Measurements from ENCODE around the gene ABHD17C. TPM values are rescaled to one million over a fixed set of nuclear protein-coding genes. Genes with fewer than 3 reads are reported as not detected.

The ABHD17C gene
- total and polyA plus RNA-seq, 2 experiments from 2014 or later = 21.9 to 32.4 TPM

GRCh38 chr15:80766275-80766674 is 71.2 kb downstream of the ABHD17C start:
- TF ChIP-seq EZH2 (IDR thresholded peaks at IDR 0.05; ENCODE audit: borderline replicate concordance) (no peak), EZH2phosphoT487 (IDR thresholded peaks at IDR 0.05; ENCODE audit: low read depth, severe bottlenecking, unreplicated experiment) (no peak)
- TF ChIP-seq, protein P1, sequence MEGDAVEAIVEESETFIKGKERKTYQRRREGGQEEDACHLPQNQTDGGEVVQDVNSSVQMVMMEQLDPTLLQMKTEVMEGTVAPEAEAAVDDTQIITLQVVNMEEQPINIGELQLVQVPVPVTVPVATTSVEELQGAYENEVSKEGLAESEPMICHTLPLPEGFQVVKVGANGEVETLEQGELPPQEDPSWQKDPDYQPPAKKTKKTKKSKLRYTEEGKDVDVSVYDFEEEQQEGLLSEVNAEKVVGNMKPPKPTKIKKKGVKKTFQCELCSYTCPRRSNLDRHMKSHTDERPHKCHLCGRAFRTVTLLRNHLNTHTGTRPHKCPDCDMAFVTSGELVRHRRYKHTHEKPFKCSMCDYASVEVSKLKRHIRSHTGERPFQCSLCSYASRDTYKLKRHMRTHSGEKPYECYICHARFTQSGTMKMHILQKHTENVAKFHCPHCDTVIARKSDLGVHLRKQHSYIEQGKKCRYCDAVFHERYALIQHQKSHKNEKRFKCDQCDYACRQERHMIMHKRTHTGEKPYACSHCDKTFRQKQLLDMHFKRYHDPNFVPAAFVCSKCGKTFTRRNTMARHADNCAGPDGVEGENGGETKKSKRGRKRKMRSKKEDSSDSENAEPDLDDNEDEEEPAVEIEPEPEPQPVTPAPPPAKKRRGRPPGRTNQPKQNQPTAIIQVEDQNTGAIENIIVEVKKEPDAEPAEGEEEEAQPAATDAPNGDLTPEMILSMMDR (IDR thresholded peaks at IDR 0.05; ENCODE audit: poor library complexity) = no peak
- Histone ChIP-seq H3K27me3 (no peaks in the 10 kb centered on the region), H3K4me3 (no peak overlapping the region), H3K9me2 (replicated peaks; ENCODE audit: insufficient read depth) (no peaks in the 10 kb centered on the region), H3K36me3 (replicated peaks; ENCODE audit: insufficient read depth, low read depth) (no peaks in the 10 kb centered on the region), H3K9me3 (ENCODE audit: low read depth) (no peaks in the 10 kb centered on the region), H3K79me2 (no peaks in the 10 kb centered on the region), H3K4me1 (ENCODE audit: insufficient read depth) (no peaks in the 10 kb centered on the region), H4K20me1 (ENCODE audit: insufficient read depth, poor library complexity, severe bottlenecking) (no peaks in the 10 kb centered on the region), H3K27ac (no peak overlapping the region), H2AFZ (no peak overlapping the region), H3K4me2 (no peak overlapping the region)
- no peak for DNase-seq (ENCODE audit: low spot score)
- WGBS (ENCODE audit: low lambda C conversion rate, missing lambda C conversion rate) = 89% methylated on average over 3 of the region's 3 CpGs

DNA sequence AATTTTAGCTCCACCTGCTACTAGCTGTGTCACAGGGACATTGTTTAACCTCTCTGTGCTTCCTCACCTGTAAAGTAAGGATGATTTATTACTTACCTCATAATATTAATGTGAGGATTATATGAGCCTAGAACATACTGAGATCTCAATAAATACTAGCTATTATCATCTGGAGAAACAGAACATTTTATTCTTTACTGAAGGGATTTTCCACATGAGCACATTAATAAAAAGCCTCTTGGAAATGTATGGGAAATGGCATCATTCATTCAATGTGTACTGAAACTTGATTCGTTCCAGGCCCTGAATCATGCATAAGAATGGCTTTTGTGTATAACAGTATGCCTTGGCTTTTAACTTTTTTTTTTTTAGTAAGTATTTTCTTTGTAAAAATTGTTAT is 73.0 kb downstream of the ABHD17C start:
- no peak for DNase-seq (ENCODE audit: low spot score)
- H3K4me1 ChIP-seq (ENCODE audit: insufficient read depth) = no peaks in the 10 kb centered on the region
- H4K20me1 ChIP-seq (ENCODE audit: insufficient read depth, poor library complexity, severe bottlenecking) = no peaks in the 10 kb centered on the region
- H3K79me2 ChIP-seq = no peaks in the 10 kb centered on the region
- TF ChIP-seq, protein P1 (IDR thresholded peaks at IDR 0.05; ENCODE audit: poor library complexity) = no peak
- no peak for TF ChIP-seq EZH2 (IDR thresholded peaks at IDR 0.05; ENCODE audit: borderline replicate concordance)
- H3K27ac ChIP-seq = no peak overlapping the region
- H3K9me2 ChIP-seq (replicated peaks; ENCODE audit: insufficient read depth) = no peaks in the 10 kb centered on the region
- H3K36me3 ChIP-seq (replicated peaks; ENCODE audit: insufficient read depth, low read depth) = no peaks in the 10 kb centered on the region
- H3K4me2 ChIP-seq = no peak overlapping the region
- H2AFZ ChIP-seq = no peak overlapping the region
- no peak overlapping the region for H3K4me3 ChIP-seq
- H3K9me3 ChIP-seq (ENCODE audit: low read depth) = no peaks in the 10 kb centered on the region
- 84% methylated on average over 1 of the region's 1 CpG for WGBS (ENCODE audit: low lambda C conversion rate, missing lambda C conversion rate)
- H3K27me3 ChIP-seq = no peaks in the 10 kb centered on the region

DNA sequence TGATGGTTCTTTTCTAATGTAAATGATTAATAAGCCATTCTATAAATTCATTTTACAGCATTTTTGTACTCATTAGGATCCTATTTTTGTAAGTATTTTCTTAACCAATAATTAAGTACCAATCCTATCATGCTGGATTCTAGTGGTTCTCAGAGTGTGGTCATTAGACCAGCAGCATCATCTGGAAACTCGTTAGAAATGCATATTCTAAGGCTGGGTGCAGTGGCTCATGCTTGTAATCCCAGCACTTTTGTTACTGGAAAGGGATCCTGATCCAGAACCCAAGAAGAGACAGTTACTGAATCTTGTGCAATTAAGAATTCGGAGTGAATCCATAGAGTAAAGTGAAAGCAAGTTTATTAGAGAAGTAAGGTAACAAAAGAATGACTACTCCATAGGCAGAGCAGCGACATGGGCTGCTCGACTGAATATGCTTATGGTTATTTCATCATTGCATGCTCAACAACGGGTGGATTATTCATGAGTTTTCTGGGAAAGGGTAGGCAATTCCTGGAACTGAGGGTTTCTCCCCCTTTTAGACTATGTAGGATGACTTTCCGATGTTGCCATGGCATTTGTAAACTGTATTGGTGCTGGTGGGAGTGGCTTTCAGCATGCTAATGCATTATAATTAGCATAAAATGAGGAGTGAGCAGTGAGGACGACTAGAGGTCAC is 74.2 kb downstream of the ABHD17C start:
- Histone ChIP-seq H3K27me3 (no peaks in the 10 kb centered on the region), H3K4me3 (no peak overlapping the region), H3K79me2 (no peaks in the 10 kb centered on the region), H3K4me1 (ENCODE audit: insufficient read depth) (no peaks in the 10 kb centered on the region), H3K36me3 (replicated peaks; ENCODE audit: insufficient read depth, low read depth) (no peaks in the 10 kb centered on the region), H4K20me1 (ENCODE audit: insufficient read depth, poor library complexity, severe bottlenecking) (no peaks in the 10 kb centered on the region), H2AFZ (no peak overlapping the region), H3K4me2 (no peak overlapping the region), H3K9me3 (ENCODE audit: low read depth) (no peaks in the 10 kb centered on the region), H3K9me2 (replicated peaks; ENCODE audit: insufficient read depth) (no peaks in the 10 kb centered on the region), H3K27ac (no peak overlapping the region)
- 87% methylated on average over 7 of the region's 7 CpGs for WGBS (ENCODE audit: low lambda C conversion rate, missing lambda C conversion rate)
- TF ChIP-seq EZH2phosphoT487 (IDR thresholded peaks at IDR 0.05; ENCODE audit: low read depth, severe bottlenecking, unreplicated experiment) (no peak), EZH2 (IDR thresholded peaks at IDR 0.05; ENCODE audit: borderline replicate concordance) (no peak)
- TF ChIP-seq, protein P1 (IDR thresholded peaks at IDR 0.05; ENCODE audit: poor library complexity) = no peak
- DNase-seq (ENCODE audit: low spot score) = no peak
